ENCODE measurements around the gene CRHBP. TPM values are rescaled to one million over a fixed set of nuclear protein-coding genes. Genes with fewer than 3 reads are reported as not detected.

Gene CRHBP
- total RNA-seq, 1 experiment from 2014 or later: not detected

DNA sequence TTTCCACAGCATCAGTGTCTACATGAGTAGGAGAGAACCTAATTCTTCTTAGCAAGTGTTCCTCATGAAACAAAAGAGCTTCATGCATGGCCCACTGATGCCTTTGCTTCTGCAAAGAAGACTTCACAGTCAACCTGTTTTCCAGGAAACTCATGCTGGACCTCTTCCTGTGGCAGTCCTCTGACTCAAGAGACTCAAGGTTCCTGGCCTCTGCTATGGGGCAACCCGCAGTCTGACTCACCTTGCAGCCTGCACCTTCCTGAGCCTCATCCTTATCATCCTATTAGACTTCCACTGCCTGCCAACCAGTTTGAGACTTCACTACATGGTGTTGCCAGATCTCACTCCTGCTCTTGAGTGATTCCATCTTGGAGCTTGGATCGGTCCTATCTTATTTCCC is 59.8 kb downstream of the CRHBP start (continued):
- TF ChIP-seq ARID4B (CRISPR knock-in tag; IDR thresholded peaks at IDR 0.05; ENCODE audit: borderline replicate concordance): no peak
- no peak for TF ChIP-seq IRF2 (CRISPR knock-in tag; IDR thresholded peaks at IDR 0.05; ENCODE audit: borderline replicate concordance, low read depth)
- no peak for TF ChIP-seq FOXP4 (CRISPR knock-in tag; IDR thresholded peaks at IDR 0.05)
- no peak for TF ChIP-seq HMGXB4 (CRISPR knock-in tag; IDR thresholded peaks at IDR 0.05)
- TF ChIP-seq, protein P1, sequence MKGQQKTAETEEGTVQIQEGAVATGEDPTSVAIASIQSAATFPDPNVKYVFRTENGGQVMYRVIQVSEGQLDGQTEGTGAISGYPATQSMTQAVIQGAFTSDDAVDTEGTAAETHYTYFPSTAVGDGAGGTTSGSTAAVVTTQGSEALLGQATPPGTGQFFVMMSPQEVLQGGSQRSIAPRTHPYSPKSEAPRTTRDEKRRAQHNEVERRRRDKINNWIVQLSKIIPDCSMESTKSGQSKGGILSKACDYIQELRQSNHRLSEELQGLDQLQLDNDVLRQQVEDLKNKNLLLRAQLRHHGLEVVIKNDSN (CRISPR knock-in tag; IDR thresholded peaks at IDR 0.05): no peak
- TF ChIP-seq MAX (CRISPR knock-in tag; IDR thresholded peaks at IDR 0.05): no peak
- TF ChIP-seq SP1 (CRISPR knock-in tag; conservative IDR thresholded peaks at IDR 0.05): no peak

DNA sequence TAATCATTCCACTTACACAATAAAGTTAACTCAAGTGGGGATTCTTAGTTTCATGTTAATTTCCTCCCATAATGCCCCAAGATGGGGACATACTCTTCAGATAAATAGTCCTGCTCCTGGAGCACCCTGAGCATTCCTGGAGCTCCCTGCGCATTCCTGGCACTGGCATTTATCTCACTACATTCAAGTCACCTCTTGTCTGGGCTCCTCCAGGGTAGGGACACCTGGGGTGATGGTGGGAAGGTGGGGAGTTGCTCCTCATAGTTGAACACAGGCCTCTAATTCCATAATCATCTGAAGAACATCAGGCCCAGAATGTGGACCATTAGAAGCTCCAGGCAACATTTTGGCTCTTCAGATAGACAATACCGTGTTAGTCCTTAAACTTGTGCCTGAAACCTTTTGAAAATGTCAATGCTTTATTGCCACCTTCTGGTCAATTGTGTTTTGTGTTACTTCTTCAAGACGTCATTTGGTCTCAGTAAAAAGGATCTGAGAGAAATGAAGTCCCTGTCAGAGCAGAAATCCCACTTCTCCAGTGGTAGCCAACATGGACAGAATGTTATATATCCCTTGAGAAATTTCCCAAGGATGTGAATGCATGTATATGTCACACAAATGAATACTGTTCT is 63.2 kb downstream of the CRHBP start:
- Mint-ChIP-seq H3K36me3 (no peaks in the 10 kb centered on the region), H3K27ac (no peak overlapping the region), H3K9me3 (no peaks in the 10 kb centered on the region), H3K27me3 (ENCODE audit: low read depth) (no peaks in the 10 kb centered on the region), H3K4me3 (no peak overlapping the region), H3K4me1 (peaks cover 4% of the 10 kb centered on the region)
- peak; percentile 59 for ATAC-seq
- TF ChIP-seq FOXJ3 (CRISPR knock-in tag; IDR thresholded peaks at IDR 0.05; ENCODE audit: borderline replicate concordance) (no peak), SOX15 (CRISPR knock-in tag; IDR thresholded peaks at IDR 0.05) (no peak), ZBTB43 (CRISPR knock-in tag; IDR thresholded peaks at IDR 0.05) (no peak), ZNF425 (CRISPR knock-in tag; conservative IDR thresholded peaks at IDR 0.05) (no peak), HMGXB4 (CRISPR knock-in tag; IDR thresholded peaks at IDR 0.05) (no peak), GRHL2 (CRISPR knock-in tag; IDR thresholded peaks at IDR 0.05; ENCODE audit: insufficient replicate concordance, severe bottlenecking) (no peak), NFATC4 (CRISPR knock-in tag; IDR thresholded peaks at IDR 0.05) (no peak)
- TF ChIP-seq, protein P2, sequence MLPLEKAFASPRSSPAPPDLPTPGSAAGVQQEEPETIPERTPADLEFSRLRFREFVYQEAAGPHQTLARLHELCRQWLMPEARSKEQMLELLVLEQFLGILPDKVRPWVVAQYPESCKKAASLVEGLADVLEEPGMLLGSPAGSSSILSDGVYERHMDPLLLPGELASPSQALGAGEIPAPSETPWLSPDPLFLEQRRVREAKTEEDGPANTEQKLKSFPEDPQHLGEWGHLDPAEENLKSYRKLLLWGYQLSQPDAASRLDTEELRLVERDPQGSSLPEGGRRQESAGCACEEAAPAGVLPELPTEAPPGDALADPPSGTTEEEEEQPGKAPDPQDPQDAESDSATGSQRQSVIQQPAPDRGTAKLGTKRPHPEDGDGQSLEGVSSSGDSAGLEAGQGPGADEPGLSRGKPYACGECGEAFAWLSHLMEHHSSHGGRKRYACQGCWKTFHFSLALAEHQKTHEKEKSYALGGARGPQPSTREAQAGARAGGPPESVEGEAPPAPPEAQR (CRISPR knock-in tag; IDR thresholded peaks at IDR 0.05): no peak
- CTCF ChIA-PET: interaction anchor here (0.6 to 1.5 kb wide), 7 partner anchors 61 to 241 kb away, joined by 3 to 24 read pairs (median 4); no protein-coding TSS in a partner anchor
- POLR2A ChIA-PET: no interaction called here
- no peak for DNase-seq (ENCODE audit: low spot score)
